Fibroblast of lung (primary cell): Measurements from ENCODE around the gene DIAPH3. TPM values are rescaled to one million over a fixed set of nuclear protein-coding genes. Genes with fewer than 3 reads are reported as not detected.
A peak's percentile ranks its signal among the peaks of the same experiment; 100 is the strongest.

Experiments
- DNase-seq, 2 donors: peaks; one replicate each; pipeline versions ENCODE4 v3.0.0 to v3.0.0-alpha.2; 2010; ENCODE audit warnings: low read depth in 2 of 2
- H2AFZ ChIP-seq: 2 replicates; pipeline ENCODE4 v1.5.1; 2012; ENCODE audit warnings: low read length, control low read depth, inconsistent platforms
- H3K27ac ChIP-seq: 2 replicates; pipeline ENCODE4 v1.5.1; 2011; ENCODE audit warnings: low read length, control low read depth; ENCODE audit not compliant: insufficient read depth
- H3K27me3 ChIP-seq: 2 replicates; pipeline ENCODE4 v1.5.1; 2011; ENCODE audit warnings: mild to moderate bottlenecking, low read length; ENCODE audit not compliant: control insufficient read depth, insufficient read depth
- H3K36me3 ChIP-seq: 2 replicates; pipeline ENCODE4 v1.5.1; 2011; ENCODE audit warnings: low read length; ENCODE audit not compliant: control insufficient read depth, insufficient read depth
- H3K4me1 ChIP-seq: 2 replicates; pipeline ENCODE4 v1.5.1; 2011; ENCODE audit warnings: low read length; ENCODE audit not compliant: control insufficient read depth, insufficient read depth; ENCODE audit errors: extremely low read depth
- H3K4me2 ChIP-seq: 2 replicates; pipeline ENCODE4 v1.5.1; 2011; ENCODE audit warnings: low read length, control low read depth; ENCODE audit not compliant: insufficient read depth; ENCODE audit errors: extremely low read depth
- H3K4me3 ChIP-seq, 4 experiments: fragments of 200-600 bp in 1 of 4; sonication (generic) in 1 of 4; replicated peaks in 1 of 4; 2 replicates each; pipeline ENCODE4 v1.5.1; 2011 to 2016; ENCODE audit warnings: low read length in 4 of 4, low read depth in 3 of 4, mild to moderate bottlenecking in 3 of 4, control low read depth in 2 of 4, inconsistent platforms in 1 of 4, mixed read lengths in 1 of 4; ENCODE audit not compliant: insufficient read depth in 1 of 4; ENCODE audit errors: control extremely low read depth in 1 of 4
- H3K79me2 ChIP-seq: 2 replicates; pipeline ENCODE4 v1.5.1; 2012; ENCODE audit warnings: mild to moderate bottlenecking, low read length, inconsistent platforms; ENCODE audit not compliant: control insufficient read depth, insufficient read depth
- H3K9ac ChIP-seq: 2 replicates; pipeline ENCODE4 v1.5.1; 2011; ENCODE audit warnings: mild to moderate bottlenecking, low read length, control low read depth; ENCODE audit not compliant: insufficient read depth
- H3K9me3 ChIP-seq: 2 replicates; pipeline ENCODE4 v1.5.1; 2012; ENCODE audit warnings: low read depth, low read length; ENCODE audit not compliant: control insufficient read depth, insufficient read depth
- H4K20me1 ChIP-seq: 2 replicates; pipeline ENCODE4 v1.5.1; 2011; ENCODE audit warnings: low read length; ENCODE audit not compliant: control insufficient read depth, insufficient read depth; ENCODE audit errors: extremely low read depth
- CTCF ChIP-seq, 2 donors: IDR thresholded peaks in 1 of 2; conservative IDR thresholded peaks in 1 of 2; 1 replicate in 1 of 2; 2 replicates in 1 of 2; pipeline ENCODE4 v1.5.1; 2011 to 2012; ENCODE audit warnings: low read length in 2 of 2, control low read depth in 1 of 2, inconsistent platforms in 1 of 2, low read depth in 1 of 2, mild to moderate bottlenecking in 1 of 2
- EZH2 ChIP-seq: IDR thresholded peaks from 2 replicates; pipeline ENCODE4 v1.5.1; 2012; ENCODE audit warnings: low read length, control low read depth, mild to moderate bottlenecking; ENCODE audit errors: missing control alignments
- polyA plus RNA-seq, 2 donors: library from polyadenylated mRNA; depleted of rRNA in 1 of 2; stranded (reverse) in 1 of 2; unstranded in 1 of 2; fragments of >200 nt; gene quantifications; 2 replicates each; pipeline ENCODE4 v1.2.1, GENCODE V29; 2011 to 2012; ENCODE audit warnings: missing spikeins in 1 of 2
- total RNA-seq: library from RNA; depleted of rRNA; stranded (reverse); fragments of >200 nt; gene quantifications from 2 replicates; pipeline ENCODE4 v1.2.1, GENCODE V29; 2014

The DIAPH3 gene
- total and polyA plus RNA-seq, 2 donors (not counting 1 experiment from before 2014, with no cell fraction given): 5.9 to 10.9 TPM

GRCh38 chr13:59679254-59679653, 484.5 kb downstream of the DIAPH3 start:
- DNase-seq: no peak
- no peaks in the 10 kb centered on the region for H3K4me1 ChIP-seq
- H2AFZ ChIP-seq: no peak overlapping the region
- H4K20me1 ChIP-seq: no peaks in the 10 kb centered on the region
- no peaks in the 10 kb centered on the region for H3K9me3 ChIP-seq
- H3K9ac ChIP-seq: no peak overlapping the region
- no peaks in the 10 kb centered on the region for H3K27me3 ChIP-seq
- no peak overlapping the region for H3K4me3 ChIP-seq
- H3K79me2 ChIP-seq: no peaks in the 10 kb centered on the region
- no peak for TF ChIP-seq CTCF (conservative IDR thresholded peaks at IDR 0.05 in 1 of 2, IDR thresholded peaks at IDR 0.05 in 1 of 2; ENCODE audit: low read depth in 1 of 2, low read length in 2 of 2)
- TF ChIP-seq EZH2: no peak
- H3K4me2 ChIP-seq: no peak overlapping the region
- H3K36me3 ChIP-seq: no peaks in the 10 kb centered on the region
- H3K27ac ChIP-seq: no peak overlapping the region

GRCh38 chr13:59677966-59678814, 485.5 kb downstream of the DIAPH3 start:
- no peak overlapping the region for H3K4me2 ChIP-seq
- H3K4me1 ChIP-seq: no peaks in the 10 kb centered on the region
- no peaks in the 10 kb centered on the region for H3K27me3 ChIP-seq
- no peaks in the 10 kb centered on the region for H3K9me3 ChIP-seq
- no peak overlapping the region for H3K27ac ChIP-seq
- H3K79me2 ChIP-seq: no peaks in the 10 kb centered on the region
- no peaks in the 10 kb centered on the region for H3K36me3 ChIP-seq
- peak; percentile 53 to 83 for DNase-seq
- H2AFZ ChIP-seq: no peak overlapping the region
- H3K9ac ChIP-seq: no peak overlapping the region
- peak; percentile 87 to 94 for TF ChIP-seq CTCF (conservative IDR thresholded peaks at IDR 0.05 in 1 of 2, IDR thresholded peaks at IDR 0.05 in 1 of 2; ENCODE audit: low read depth in 1 of 2, low read length in 2 of 2)
- no peak for TF ChIP-seq EZH2
- H4K20me1 ChIP-seq: no peaks in the 10 kb centered on the region
- H3K4me3 ChIP-seq: no peak overlapping the region

GRCh38 chr13:59677430-59677829, 486.3 kb downstream of the DIAPH3 start:
- H3K36me3 ChIP-seq: no peaks in the 10 kb centered on the region

More at GRCh38 chr13:59677430-59677829, 486.3 kb downstream of the DIAPH3 start:
- no peaks in the 10 kb centered on the region for H3K79me2 ChIP-seq
- H4K20me1 ChIP-seq: no peaks in the 10 kb centered on the region
- H3K4me2 ChIP-seq: no peak overlapping the region
- no peak for TF ChIP-seq CTCF (conservative IDR thresholded peaks at IDR 0.05 in 1 of 2, IDR thresholded peaks at IDR 0.05 in 1 of 2; ENCODE audit: low read depth in 1 of 2, low read length in 2 of 2)
- no peak for TF ChIP-seq EZH2
- H3K4me1 ChIP-seq: no peaks in the 10 kb centered on the region
- no peak overlapping the region for H3K27ac ChIP-seq
- no peaks in the 10 kb centered on the region for H3K9me3 ChIP-seq
- no peak overlapping the region for H2AFZ ChIP-seq
- H3K4me3 ChIP-seq: no peak overlapping the region
- H3K27me3 ChIP-seq: no peaks in the 10 kb centered on the region
- no peak overlapping the region for H3K9ac ChIP-seq
- DNase-seq: no peak
